HL-60 (cell line): Measurements from ENCODE around the gene RAB18.
A peak's percentile ranks its signal among the peaks of the same experiment; 100 is the strongest.

Experiments
- DNase-seq, 2 experiments: peaks; one replicate each; pipeline ENCODE4 v3.0.0-alpha.2; 2010 to 2020; ENCODE audit warnings: low read depth in 1 of 2, low spot score in 1 of 2
- H3K27ac ChIP-seq: fragments of 250-450 bp; sonication (Bioruptor Pico); replicated peaks from 2 replicates; pipeline ENCODE4 v1.5.1; 2020; ENCODE audit warnings: mild to moderate bottlenecking, moderate library complexity
- H3K27me3 ChIP-seq: fragments of 250-450 bp; sonication (Bioruptor Pico); 2 replicates; pipeline ENCODE4 v1.5.1; 2021; ENCODE audit warnings: mild to moderate bottlenecking, moderate library complexity; ENCODE audit not compliant: insufficient read depth, poor library complexity, severe bottlenecking
- H3K4me3 ChIP-seq: replicated peaks from 2 replicates; pipeline ENCODE4 v1.5.1; 2011; ENCODE audit warnings: mild to moderate bottlenecking, control low read depth, low read length; ENCODE audit not compliant: insufficient read depth
- CTCF ChIP-seq: IDR thresholded peaks from one replicate; pipeline ENCODE4 v1.5.1; 2011; ENCODE audit warnings: low read length, control low read depth, inconsistent platforms; ENCODE audit not compliant: insufficient read depth
- GABPA ChIP-seq: IDR thresholded peaks from 2 replicates; pipeline ENCODE4 v1.6.1; 2012; ENCODE audit warnings: low read depth
- POLR2AphosphoS5 ChIP-seq: IDR thresholded peaks from 2 replicates; pipeline ENCODE4 v1.6.1; 2012; ENCODE audit warnings: low read depth
- REST ChIP-seq: IDR thresholded peaks from 2 replicates; pipeline ENCODE4 v1.6.1; 2012; ENCODE audit warnings: low read depth; ENCODE audit not compliant: insufficient replicate concordance
- SPI1 ChIP-seq: IDR thresholded peaks from 2 replicates; pipeline ENCODE4 v1.6.1; 2012; ENCODE audit warnings: low read depth, mild to moderate bottlenecking, borderline replicate concordance

Gene RAB18

GRCh38 chr10:27541796-27542729 lies 38.0 kb downstream of the RAB18 start:
- DNase-seq, result peak in 1 of 2 experiments; percentile 32
- Histone ChIP-seq H3K4me3 (no peak overlapping the region), H3K27me3 (no peaks in the 10 kb centered on the region), H3K27ac (no peak overlapping the region)
- TF ChIP-seq REST (no peak), POLR2AphosphoS5 (no peak), GABPA (no peak), CTCF (no peak), SPI1 (no peak)

- Histone ChIP-seq H3K27ac (no peak overlapping the region), H3K27me3 (no peaks in the 10 kb centered on the region), H3K4me3 (no peak overlapping the region)
- no peak for DNase-seq
- TF ChIP-seq POLR2AphosphoS5 (no peak), CTCF (no peak), GABPA (no peak), REST (no peak), SPI1 (no peak)
Observed at GRCh38 chr10:27542812-27543211, 38.7 kb downstream of the RAB18 start.

- TF ChIP-seq CTCF (no peak), POLR2AphosphoS5 (no peak), REST (no peak), GABPA (no peak), SPI1 (no peak)
- no peak overlapping the region for H3K27ac ChIP-seq
- no peak overlapping the region for H3K4me3 ChIP-seq
- no peaks in the 10 kb centered on the region for H3K27me3 ChIP-seq
- DNase-seq, result no peak
Observed at GRCh38 chr10:27547047-27547446, 42.9 kb downstream of the RAB18 start.
